Measurements from ENCODE around the gene LSG1.

The LSG1 gene

DNA sequence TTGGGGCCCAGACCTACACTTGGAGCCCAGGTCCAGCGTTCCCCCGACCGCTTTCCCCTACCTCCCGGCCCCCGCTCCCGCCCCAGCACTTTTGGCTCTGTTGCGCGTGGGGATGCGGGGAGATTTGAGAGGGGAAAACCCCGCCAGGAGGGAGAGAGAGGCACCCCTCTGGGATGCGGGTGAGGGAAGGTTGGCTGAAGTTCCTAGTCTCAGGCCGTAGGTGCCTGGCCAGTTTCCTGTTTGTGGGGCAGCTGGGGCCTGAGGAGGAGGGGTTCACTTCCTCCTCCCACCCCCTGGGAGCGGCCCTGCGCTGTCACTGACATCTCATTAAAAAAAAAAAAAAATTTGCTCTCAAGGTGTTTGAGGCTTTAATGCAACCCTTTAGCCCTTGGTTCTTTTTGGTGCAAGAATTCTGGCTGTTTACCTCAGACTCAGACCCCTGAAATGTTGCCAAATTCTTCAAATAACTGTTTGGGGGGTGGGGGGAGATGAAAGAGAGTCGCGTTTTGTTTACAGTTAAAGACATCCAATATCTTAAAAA lies 16.3 kb upstream of the LSG1 start:
- no peak for DNase-seq (ENCODE audit: low read depth, low spot score)
- no peak overlapping the region for H3K27ac ChIP-seq

DNA sequence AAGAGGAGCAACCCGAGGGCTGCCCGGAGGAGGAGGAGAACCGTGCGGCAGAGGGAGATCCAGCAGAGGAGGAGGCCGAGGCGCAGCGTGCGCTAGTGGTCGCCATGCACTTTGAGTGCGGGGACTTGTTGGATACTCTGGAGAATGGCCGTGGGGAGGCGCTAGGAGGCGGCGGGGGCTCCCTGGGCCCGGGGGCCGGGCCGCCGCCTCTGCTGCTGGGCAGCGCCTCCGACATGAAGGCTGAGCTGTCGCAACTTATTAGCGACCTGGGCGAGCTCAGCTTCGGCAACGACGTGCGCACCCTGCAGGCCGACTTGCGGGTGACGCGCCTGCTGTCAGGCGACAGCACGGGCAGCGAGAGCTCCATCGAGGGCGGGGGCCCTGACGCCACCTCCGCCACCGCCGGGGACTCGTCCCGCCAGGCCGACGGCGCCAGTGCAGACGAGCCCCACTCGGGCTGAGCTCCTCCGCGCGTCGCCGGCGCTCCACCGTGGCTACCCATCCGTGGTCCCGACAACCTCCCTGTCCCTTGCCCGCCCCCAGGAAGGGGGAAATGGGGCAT lies 15.7 kb upstream of the LSG1 start:
- DNase-seq (ENCODE audit: low read depth, low spot score), result peak; percentile 18
- H3K27ac ChIP-seq, result no peak overlapping the region

- no peak overlapping the region for H3K27ac ChIP-seq
Measured at GRCh38 chr3:194686816-194687637, 15.0 kb upstream of the LSG1 start.

DNA sequence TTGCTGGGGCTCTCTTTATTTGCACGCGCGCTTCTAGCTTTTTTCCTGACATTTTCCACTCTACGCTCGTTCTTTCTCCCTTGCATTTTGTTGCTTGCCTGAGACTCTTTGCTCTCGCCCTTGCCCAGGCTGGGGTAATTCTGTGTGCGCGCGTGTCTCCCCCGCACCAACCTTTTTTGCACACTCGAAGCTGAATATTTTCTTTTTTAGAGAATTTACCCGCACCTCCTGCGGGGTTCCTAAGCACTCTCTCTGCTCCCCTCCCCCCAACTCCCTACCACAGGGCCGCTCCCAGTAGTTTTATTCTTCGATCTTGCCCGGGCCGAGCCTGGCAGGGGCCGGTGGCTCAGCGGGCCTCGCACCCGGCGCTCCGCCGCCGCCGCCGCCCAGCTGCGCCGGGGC lies 14.4 kb upstream of the LSG1 start:
- no peak for DNase-seq (ENCODE audit: low read depth, low spot score)
- H3K27ac ChIP-seq, result no peak overlapping the region

More at GRCh38 chr3:194686816-194687637, 15.0 kb upstream of the LSG1 start:
- no peak for DNase-seq (ENCODE audit: low read depth, low spot score)

DNA sequence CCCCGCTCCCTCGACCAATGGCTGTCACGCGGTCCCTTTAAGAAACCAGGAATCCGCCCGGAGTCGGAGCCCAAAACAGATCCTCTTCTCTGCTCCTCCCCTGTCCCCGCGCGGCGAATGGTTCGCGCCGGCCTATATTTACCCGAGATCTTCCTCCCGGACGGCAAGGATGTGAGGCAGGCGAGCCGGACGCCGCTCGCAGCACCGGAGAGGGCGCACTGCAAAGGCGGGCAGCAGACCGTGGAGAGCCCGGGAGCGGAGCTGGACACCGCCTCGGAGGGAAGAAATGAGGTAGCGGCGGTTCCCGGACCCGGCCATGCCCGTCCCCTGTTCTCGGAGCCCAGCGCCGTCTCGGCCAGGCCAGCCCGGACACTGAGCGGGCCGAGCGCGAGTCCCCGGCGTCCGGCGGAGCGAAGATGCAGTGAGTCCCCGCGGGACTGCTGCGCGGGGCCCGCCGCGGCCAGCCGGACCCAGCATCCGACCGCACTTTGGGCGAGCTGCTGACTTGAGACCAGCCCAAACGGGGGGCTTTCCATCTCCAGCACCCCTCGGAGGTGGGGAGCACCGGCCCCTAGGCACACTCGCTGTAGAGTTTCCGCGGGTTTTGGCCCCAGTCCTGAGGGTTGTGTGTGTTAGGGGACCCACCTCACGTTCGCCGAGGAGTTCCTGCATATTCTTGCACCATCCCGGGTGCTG lies 13.9 kb upstream of the LSG1 start, which contains the start of gene FAM43A:
Gene FAM43A, plus strand, starts transcription at position 166 of the 696 bp plus-strand sequence. CDS start 944 bp downstream, outside the sequence.
- H3K27ac ChIP-seq, result no peak within 1 kb of the TSS
- DNase-seq (ENCODE audit: low read depth, low spot score), result peak; percentile 53

GRCh38 chr3:194685065-194685717 lies 13.2 kb upstream of the LSG1 start:
- H3K27ac ChIP-seq, result no peak overlapping the region
- no peak for DNase-seq (ENCODE audit: low read depth, low spot score)

GRCh38 chr3:194683380-194683779 lies 11.4 kb upstream of the LSG1 start:
- H3K27ac ChIP-seq, result no peak overlapping the region
- DNase-seq (ENCODE audit: low read depth, low spot score), result no peak

DNA sequence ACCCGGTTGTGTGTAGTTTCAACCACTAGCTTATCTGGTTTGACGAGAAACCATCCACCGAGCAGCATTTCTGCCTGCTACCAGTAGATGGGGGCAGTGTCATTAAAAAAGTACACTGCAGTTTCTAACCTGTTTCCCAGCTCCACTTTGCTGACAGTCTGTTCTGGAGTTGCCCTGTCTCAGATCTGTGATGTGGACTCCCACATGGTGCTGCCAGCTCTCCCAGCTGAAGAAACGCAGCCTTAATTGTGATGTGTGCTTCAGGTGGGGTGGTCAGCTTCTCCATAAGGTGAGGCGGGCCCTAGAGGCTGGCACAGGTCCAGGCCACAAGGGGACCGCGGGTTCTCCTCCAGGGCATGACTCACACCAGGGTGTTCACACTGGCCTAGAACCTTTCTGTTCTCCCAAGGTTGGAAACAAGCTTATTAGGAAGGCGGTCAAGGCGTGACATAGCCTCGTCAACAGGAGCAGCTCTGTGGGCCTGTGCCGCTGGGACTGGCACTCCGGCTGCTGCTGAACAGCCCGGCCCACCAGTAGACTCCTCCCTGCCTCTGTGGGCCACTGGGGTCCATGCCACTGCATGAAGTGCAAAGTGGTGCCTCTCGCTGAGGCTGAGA lies 10.8 kb upstream of the LSG1 start:
- DNase-seq (ENCODE audit: low read depth, low spot score), result peak; percentile 68
- H3K27ac ChIP-seq, result peak overlapping the region; percentile 24

DNA sequence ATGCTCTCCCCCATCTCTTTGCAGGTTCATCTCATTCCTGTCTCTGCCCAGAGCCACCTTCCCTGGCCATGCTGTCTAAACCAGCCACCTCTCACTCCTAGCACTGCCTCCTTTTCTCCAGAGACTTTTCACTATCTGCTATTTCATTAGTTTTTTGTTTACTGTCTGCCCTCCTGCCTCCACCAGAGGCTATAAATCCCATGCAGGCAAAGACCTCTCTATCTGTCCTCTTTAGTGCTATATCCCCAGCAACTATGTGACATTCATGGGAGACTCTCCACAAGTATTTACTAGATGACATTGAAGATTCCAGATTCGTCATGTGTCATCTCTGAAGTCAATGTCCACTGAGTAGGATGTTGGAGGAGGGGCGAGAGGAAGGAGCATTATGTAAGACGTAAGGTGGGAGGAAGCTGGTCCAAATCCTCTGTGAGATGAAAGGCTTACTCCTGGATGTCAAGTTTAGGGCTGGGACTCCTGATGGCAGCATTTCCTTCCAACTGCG lies 10.2 kb upstream of the LSG1 start:
- peak overlapping the region; percentile 24 for H3K27ac ChIP-seq
- no peak for DNase-seq (ENCODE audit: low read depth, low spot score)

- no peak for DNase-seq (ENCODE audit: low read depth, low spot score)
Measured at GRCh38 chr3:194680888-194681615, 9.1 kb upstream of the LSG1 start.

DNA sequence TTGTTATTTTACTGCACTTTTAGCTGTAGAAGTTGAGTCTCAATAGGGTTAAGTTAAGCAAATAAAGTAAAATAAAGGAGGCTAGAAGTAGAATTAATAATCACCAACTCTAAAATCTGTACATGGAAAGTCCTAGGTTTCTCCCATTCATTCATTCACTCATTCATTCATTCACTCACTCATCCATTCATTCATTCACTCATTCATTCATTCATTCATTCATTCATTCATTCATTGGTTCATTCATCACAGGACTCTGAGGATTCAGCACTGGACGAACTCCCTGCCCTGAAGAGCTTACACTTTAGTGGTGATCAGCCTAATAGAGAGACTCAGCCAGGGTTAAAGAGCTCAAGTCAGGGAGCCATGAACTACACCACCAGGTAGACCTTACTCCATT lies 4.5 kb upstream of the LSG1 start:
- DNase-seq (ENCODE audit: low read depth, low spot score), result no peak
- H3K27ac ChIP-seq, result no peak overlapping the region

More at GRCh38 chr3:194680888-194681615, 9.1 kb upstream of the LSG1 start:
- no peak overlapping the region for H3K27ac ChIP-seq

- DNase-seq (ENCODE audit: low read depth, low spot score), result no peak
- H3K27ac ChIP-seq, result no peak overlapping the region
Measured at GRCh38 chr3:194675680-194676079, 3.7 kb upstream of the LSG1 start.

- H3K27ac ChIP-seq, result no peak overlapping the region
- no peak for DNase-seq (ENCODE audit: low read depth, low spot score)
Measured at GRCh38 chr3:194675081-194675640, 3.2 kb upstream of the LSG1 start.

DNA sequence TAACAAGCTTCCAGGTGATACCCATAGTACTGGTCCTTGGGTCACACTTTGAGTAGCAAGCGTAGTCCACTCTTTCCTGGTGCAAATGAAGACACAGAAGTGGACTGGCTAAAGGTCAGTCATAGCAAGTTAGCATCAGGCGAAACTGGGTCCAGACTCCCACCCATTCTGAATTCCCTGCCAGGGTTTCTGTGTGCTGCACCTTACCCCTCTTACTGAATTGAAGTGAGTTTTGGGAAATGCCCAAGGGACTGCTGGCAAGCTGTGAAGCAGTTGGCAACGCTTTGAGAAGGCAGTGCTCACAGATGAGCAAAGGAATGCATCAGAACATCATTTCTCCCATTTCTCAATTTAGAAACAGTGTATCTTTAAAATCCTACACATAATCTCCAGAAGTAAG lies 1.8 kb upstream of the LSG1 start:
- no peak overlapping the region for H3K27ac ChIP-seq
- no peak for DNase-seq (ENCODE audit: low read depth, low spot score)

DNA sequence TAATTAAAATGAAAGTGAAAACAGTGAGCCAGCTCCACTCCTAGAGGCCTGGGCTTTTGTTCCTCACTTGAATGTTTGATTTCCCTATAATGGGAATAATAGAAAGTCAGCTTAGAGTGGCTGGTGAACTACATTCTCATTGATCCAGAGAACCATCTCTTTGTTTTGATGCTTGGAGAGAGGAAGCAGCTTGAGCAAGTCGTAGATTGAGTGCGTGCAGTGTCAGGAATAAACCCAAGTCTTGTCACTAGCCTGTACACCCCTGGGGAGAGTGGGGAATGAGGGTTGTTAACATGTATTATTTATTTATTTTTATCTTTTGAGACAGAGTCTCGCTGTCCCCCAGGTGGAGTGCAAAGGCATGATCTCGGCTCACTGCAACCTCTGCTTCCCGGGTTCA lies 885 bp upstream of the LSG1 start:
- no peak for DNase-seq (ENCODE audit: low read depth, low spot score)
- H3K27ac ChIP-seq, result peak overlapping the region; percentile 63

DNA sequence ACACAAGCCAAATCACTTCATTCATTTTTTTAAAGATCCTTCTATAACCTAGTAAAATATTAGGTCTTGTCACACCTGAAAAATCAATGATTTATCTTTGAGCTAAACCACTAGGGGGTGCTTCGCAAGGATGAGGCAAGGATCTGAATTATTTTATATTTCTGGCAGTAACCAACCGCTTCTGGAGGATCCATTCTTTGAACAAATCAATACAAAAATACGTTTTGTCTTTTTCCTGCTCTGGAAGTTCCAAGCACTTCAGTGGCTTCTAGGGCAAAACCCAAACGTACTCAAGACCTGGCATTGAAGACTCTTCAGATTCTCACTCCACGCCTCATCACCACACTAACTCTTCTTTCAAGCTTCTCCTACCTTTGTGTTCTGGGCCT lies 486 bp downstream of the LSG1 start:
- no peak for DNase-seq (ENCODE audit: low read depth, low spot score)
- H3K27ac ChIP-seq, result peak overlapping the region; percentile 63

DNA sequence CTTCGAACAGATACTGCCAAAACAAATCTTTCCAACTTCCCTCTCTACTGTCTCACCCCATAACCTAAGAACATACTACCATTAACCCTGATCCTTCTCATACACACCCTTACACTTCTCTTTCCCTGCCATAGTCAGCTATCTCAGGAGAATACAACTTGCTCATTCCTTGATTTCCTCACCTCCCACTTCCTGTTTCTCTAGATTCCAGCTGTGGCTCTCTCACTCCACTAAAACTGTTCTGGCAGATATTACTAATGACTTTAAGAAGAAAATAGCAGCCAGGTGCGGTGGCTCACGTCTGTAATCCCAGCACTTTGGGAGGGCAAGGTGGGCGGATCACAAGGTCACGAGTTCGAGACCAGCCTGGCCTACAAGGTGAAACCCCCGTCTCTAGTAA lies 4.6 kb downstream of the LSG1 start:
- no peak overlapping the region for H3K27ac ChIP-seq
- DNase-seq (ENCODE audit: low read depth, low spot score), result no peak

DNA sequence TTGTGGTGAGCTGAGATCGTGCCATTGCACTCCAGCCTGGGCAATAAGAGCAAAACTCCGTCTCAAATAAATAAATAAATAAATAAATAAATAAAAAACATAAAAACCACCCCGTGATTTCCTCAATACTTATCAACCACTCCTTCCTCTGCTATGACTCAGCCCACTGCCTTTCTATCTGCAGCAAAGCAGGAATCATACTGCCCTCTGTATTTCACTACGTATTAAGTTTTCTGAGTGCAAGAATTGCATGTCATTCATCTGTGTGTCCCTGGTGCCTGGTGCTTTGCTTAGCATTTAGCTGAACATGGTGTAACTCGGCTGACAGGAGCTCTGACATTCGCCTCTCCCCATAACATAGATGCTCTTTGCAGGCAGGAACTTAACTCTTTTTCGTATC lies 7.1 kb downstream of the LSG1 start:
- DNase-seq (ENCODE audit: low read depth, low spot score), result no peak
- H3K27ac ChIP-seq, result no peak overlapping the region

DNA sequence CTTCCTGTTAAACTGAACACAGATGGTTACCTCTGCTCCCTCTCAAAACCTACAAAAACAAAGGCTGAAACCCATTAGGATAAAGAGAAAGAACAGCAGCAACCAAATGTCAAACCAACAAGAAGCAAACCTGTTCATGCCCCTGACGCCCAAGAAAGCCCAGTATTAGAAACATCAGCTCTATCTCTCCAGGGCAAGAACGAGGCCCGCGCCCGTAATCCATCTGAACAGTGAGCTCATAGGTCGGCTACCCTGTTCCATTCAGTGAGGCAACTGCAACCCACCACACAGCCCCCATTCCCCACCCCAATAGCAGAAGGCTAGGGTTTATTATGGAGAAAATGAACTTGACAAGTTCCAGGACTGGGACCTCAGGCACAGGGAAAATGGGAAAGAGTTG lies 10.0 kb downstream of the LSG1 start:
- H3K27ac ChIP-seq, result no peak overlapping the region
- no peak for DNase-seq (ENCODE audit: low read depth, low spot score)
